K562 (cell line): Measurements from ENCODE around the gene POLR1H. TPM values are rescaled to one million over a fixed set of nuclear protein-coding genes. Genes with fewer than 3 reads are reported as not detected.

Source experiments
- polyA plus RNA-seq, 8 experiments: library from polyadenylated mRNA; depleted of rRNA in 4 of 8; stranded (reverse) in 5 of 8; unstranded in 3 of 8; fragments of >200 nt; fragmentation: Nextera tagmentation in 2 of 8; fragmentation: Illumina TruSeq in 1 of 8; extraction: Ambion mirVana in 2 of 8; extraction: Trizol in 1 of 8; gene quantifications; 2 replicates each; pipeline versions ENCODE4 v1.2.1 to v1.2.3, GENCODE V29; 2011 to 2014; ENCODE audit warnings: inconsistent platforms in 1 of 8, missing spikeins in 1 of 8
- total RNA-seq, 7 experiments: library from RNA; depleted of rRNA in 6 of 7; stranded (reverse); fragments of >200 nt in 6 of 7; fragmentation: Illumina TruSeq in 2 of 7; extraction: Trizol in 2 of 7; gene quantifications; 2 replicates each; pipeline versions ENCODE4 v1.2.1 to v1.2.3, GENCODE V29; 2011 to 2021; ENCODE audit warnings: low replicate concordance in 1 of 7
- TF ChIP-seq, protein P1 (sequence below): sonication (generic); formaldehyde crosslinking; IDR thresholded peaks from 2 replicates; pipeline ENCODE4 v1.8.0; 2023; ENCODE audit warnings: missing genetic modification reagents, mild to moderate bottlenecking, borderline replicate concordance
- TF ChIP-seq, protein P2 (sequence below), 2 experiments: fragments of 450-650 bp in 1 of 2; sonication (generic) in 1 of 2; formaldehyde crosslinking in 1 of 2; IDR thresholded peaks; 2 replicates each; pipeline versions ENCODE4 v1.7.1 to v1.9.0; 2016 to 2022; ENCODE audit warnings: inconsistent platforms in 1 of 2, mild to moderate bottlenecking in 1 of 2, missing genetic modification reagents in 1 of 2
- TF ChIP-seq, protein P3 (sequence below): sonication (generic); formaldehyde crosslinking; IDR thresholded peaks from 2 replicates; pipeline ENCODE4 v1.8.0; 2023; ENCODE audit warnings: mild to moderate bottlenecking, missing genetic modification reagents

The POLR1H gene
- total and polyA plus RNA-seq, 9 of the 15 experiments (the other 6 are each of a cell fraction or from before 2014, with no cell fraction given) = 92.2 to 333 (median 143) TPM

GRCh38 chr6:30093951-30094661 lies 33.0 kb downstream of the POLR1H start (continued):
- TF ChIP-seq, protein P1, sequence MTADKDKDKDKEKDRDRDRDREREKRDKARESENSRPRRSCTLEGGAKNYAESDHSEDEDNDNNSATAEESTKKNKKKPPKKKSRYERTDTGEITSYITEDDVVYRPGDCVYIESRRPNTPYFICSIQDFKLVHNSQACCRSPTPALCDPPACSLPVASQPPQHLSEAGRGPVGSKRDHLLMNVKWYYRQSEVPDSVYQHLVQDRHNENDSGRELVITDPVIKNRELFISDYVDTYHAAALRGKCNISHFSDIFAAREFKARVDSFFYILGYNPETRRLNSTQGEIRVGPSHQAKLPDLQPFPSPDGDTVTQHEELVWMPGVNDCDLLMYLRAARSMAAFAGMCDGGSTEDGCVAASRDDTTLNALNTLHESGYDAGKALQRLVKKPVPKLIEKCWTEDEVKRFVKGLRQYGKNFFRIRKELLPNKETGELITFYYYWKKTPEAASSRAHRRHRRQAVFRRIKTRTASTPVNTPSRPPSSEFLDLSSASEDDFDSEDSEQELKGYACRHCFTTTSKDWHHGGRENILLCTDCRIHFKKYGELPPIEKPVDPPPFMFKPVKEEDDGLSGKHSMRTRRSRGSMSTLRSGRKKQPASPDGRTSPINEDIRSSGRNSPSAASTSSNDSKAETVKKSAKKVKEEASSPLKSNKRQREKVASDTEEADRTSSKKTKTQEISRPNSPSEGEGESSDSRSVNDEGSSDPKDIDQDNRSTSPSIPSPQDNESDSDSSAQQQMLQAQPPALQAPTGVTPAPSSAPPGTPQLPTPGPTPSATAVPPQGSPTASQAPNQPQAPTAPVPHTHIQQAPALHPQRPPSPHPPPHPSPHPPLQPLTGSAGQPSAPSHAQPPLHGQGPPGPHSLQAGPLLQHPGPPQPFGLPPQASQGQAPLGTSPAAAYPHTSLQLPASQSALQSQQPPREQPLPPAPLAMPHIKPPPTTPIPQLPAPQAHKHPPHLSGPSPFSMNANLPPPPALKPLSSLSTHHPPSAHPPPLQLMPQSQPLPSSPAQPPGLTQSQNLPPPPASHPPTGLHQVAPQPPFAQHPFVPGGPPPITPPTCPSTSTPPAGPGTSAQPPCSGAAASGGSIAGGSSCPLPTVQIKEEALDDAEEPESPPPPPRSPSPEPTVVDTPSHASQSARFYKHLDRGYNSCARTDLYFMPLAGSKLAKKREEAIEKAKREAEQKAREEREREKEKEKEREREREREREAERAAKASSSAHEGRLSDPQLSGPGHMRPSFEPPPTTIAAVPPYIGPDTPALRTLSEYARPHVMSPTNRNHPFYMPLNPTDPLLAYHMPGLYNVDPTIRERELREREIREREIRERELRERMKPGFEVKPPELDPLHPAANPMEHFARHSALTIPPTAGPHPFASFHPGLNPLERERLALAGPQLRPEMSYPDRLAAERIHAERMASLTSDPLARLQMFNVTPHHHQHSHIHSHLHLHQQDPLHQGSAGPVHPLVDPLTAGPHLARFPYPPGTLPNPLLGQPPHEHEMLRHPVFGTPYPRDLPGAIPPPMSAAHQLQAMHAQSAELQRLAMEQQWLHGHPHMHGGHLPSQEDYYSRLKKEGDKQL (CRISPR knock-in tag) = no peak
- TF ChIP-seq, protein P2, sequence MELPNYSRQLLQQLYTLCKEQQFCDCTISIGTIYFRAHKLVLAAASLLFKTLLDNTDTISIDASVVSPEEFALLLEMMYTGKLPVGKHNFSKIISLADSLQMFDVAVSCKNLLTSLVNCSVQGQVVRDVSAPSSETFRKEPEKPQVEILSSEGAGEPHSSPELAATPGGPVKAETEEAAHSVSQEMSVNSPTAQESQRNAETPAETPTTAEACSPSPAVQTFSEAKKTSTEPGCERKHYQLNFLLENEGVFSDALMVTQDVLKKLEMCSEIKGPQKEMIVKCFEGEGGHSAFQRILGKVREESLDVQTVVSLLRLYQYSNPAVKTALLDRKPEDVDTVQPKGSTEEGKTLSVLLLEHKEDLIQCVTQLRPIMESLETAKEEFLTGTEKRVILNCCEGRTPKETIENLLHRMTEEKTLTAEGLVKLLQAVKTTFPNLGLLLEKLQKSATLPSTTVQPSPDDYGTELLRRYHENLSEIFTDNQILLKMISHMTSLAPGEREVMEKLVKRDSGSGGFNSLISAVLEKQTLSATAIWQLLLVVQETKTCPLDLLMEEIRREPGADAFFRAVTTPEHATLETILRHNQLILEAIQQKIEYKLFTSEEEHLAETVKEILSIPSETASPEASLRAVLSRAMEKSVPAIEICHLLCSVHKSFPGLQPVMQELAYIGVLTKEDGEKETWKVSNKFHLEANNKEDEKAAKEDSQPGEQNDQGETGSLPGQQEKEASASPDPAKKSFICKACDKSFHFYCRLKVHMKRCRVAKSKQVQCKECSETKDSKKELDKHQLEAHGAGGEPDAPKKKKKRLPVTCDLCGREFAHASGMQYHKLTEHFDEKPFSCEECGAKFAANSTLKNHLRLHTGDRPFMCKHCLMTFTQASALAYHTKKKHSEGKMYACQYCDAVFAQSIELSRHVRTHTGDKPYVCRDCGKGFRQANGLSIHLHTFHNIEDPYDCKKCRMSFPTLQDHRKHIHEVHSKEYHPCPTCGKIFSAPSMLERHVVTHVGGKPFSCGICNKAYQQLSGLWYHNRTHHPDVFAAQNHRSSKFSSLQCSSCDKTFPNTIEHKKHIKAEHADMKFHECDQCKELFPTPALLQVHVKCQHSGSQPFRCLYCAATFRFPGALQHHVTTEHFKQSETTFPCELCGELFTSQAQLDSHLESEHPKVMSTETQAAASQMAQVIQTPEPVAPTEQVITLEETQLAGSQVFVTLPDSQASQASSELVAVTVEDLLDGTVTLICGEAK (IDR thresholded peaks at IDR 0.05) = no peak
- TF ChIP-seq, protein P2 (CRISPR knock-in tag; IDR thresholded peaks at IDR 0.05) = no peak
- TF ChIP-seq, protein P3, sequence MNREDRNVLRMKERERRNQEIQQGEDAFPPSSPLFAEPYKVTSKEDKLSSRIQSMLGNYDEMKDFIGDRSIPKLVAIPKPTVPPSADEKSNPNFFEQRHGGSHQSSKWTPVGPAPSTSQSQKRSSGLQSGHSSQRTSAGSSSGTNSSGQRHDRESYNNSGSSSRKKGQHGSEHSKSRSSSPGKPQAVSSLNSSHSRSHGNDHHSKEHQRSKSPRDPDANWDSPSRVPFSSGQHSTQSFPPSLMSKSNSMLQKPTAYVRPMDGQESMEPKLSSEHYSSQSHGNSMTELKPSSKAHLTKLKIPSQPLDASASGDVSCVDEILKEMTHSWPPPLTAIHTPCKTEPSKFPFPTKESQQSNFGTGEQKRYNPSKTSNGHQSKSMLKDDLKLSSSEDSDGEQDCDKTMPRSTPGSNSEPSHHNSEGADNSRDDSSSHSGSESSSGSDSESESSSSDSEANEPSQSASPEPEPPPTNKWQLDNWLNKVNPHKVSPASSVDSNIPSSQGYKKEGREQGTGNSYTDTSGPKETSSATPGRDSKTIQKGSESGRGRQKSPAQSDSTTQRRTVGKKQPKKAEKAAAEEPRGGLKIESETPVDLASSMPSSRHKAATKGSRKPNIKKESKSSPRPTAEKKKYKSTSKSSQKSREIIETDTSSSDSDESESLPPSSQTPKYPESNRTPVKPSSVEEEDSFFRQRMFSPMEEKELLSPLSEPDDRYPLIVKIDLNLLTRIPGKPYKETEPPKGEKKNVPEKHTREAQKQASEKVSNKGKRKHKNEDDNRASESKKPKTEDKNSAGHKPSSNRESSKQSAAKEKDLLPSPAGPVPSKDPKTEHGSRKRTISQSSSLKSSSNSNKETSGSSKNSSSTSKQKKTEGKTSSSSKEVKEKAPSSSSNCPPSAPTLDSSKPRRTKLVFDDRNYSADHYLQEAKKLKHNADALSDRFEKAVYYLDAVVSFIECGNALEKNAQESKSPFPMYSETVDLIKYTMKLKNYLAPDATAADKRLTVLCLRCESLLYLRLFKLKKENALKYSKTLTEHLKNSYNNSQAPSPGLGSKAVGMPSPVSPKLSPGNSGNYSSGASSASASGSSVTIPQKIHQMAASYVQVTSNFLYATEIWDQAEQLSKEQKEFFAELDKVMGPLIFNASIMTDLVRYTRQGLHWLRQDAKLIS = no peak
